ENCODE data around the gene BUD23. TPM values are rescaled to one million over a fixed set of nuclear protein-coding genes. Genes with fewer than 3 reads are reported as not detected.

Gene BUD23
- total and polyA plus RNA-seq, 2 experiments from 2014 or later = 62.1 to 117 TPM

- ATAC-seq (no peak), DNase-seq (ENCODE audit: low spot score) (no peak)
- H3K9me3 Mint-ChIP-seq = no peaks in the 10 kb centered on the region; the same call in 2 of the 3 replicates
- Histone ChIP-seq H3K27me3 (ENCODE audit: insufficient read depth) (no peaks in the 10 kb centered on the region), H3K9me2 (ENCODE audit: insufficient read depth) (no peaks in the 10 kb centered on the region), H2AFZ (no peak overlapping the region), H3K4me3 (no peak overlapping the region), H3K79me2 (replicated peaks; ENCODE audit: insufficient read depth) (peaks cover 40% of the 10 kb centered on the region), H3K4me2 (no peak overlapping the region), H3F3A (replicated peaks; ENCODE audit: low read depth) (no peaks in the 10 kb centered on the region), H3K4me1 (ENCODE audit: insufficient read depth) (no peaks in the 10 kb centered on the region), H3K27ac (ENCODE audit: low read depth) (no peak overlapping the region), H3K36me3 (ENCODE audit: insufficient read depth) (peaks cover 31% of the 10 kb centered on the region; the same call in 1 of the 2 replicates), H4K20me1 (replicated peaks; ENCODE audit: insufficient read depth) (peaks cover 27% of the 10 kb centered on the region)
- no peak for TF ChIP-seq CTCF (conservative IDR thresholded peaks at IDR 0.05; ENCODE audit: low read depth in 2 of 2)
- no peak for TF ChIP-seq NANOG (IDR thresholded peaks at IDR 0.05; ENCODE audit: borderline replicate concordance)
- H3K27ac Mint-ChIP-seq = no peak overlapping the region
- H3K4me1 Mint-ChIP-seq = no peaks in the 10 kb centered on the region
- H3K4me3 Mint-ChIP-seq = no peak overlapping the region
- peaks cover 4% of the 10 kb centered on the region for H3K27me3 Mint-ChIP-seq (ENCODE audit: insufficient read depth, low read depth, poor library complexity)
- peaks cover 73% of the 10 kb centered on the region for H3K36me3 Mint-ChIP-seq (ENCODE audit: low read depth)
These were observed 7.2 kb downstream of the BUD23 start for GRCh38 chr7:73690646-73691045.

GRCh38 chr7:73696372-73696771 is 13.0 kb downstream of the BUD23 start:
- no peak overlapping the region for H3K27ac ChIP-seq (ENCODE audit: low read depth)
- no peak overlapping the region for H2AFZ ChIP-seq
- H3K4me1 ChIP-seq (ENCODE audit: insufficient read depth) = no peaks in the 10 kb centered on the region
- no peaks in the 10 kb centered on the region for H3K79me2 ChIP-seq (replicated peaks; ENCODE audit: insufficient read depth)
- H3K4me1 Mint-ChIP-seq = no peaks in the 10 kb centered on the region
- ATAC-seq (no peak), DNase-seq (ENCODE audit: low spot score) (no peak)
- no peaks in the 10 kb centered on the region for H3K9me3 Mint-ChIP-seq
- no peak overlapping the region for H3K4me3 ChIP-seq
- H3K36me3 ChIP-seq (ENCODE audit: insufficient read depth) = peaks cover 25% of the 10 kb centered on the region
- H3K9me2 ChIP-seq (ENCODE audit: insufficient read depth) = no peaks in the 10 kb centered on the region
- no peak overlapping the region for H3K4me2 ChIP-seq
- H3K27me3 ChIP-seq (ENCODE audit: insufficient read depth) = no peaks in the 10 kb centered on the region
- H3K4me3 Mint-ChIP-seq = no peak overlapping the region
- H3K36me3 Mint-ChIP-seq (ENCODE audit: low read depth) = peaks cover 62% of the 10 kb centered on the region
- 0 out of 2 replicates have a peak, but pooled peaks cover 3% of the 10 kb centered on the region for H3F3A ChIP-seq (replicated peaks; ENCODE audit: low read depth)
- H3K27ac Mint-ChIP-seq = no peak overlapping the region
- H3K27me3 Mint-ChIP-seq (ENCODE audit: insufficient read depth, low read depth, poor library complexity) = peaks cover 13% of the 10 kb centered on the region
- H4K20me1 ChIP-seq (replicated peaks; ENCODE audit: insufficient read depth) = peaks cover 8% of the 10 kb centered on the region
- TF ChIP-seq REST (IDR thresholded peaks at IDR 0.05; ENCODE audit: unreplicated experiment) (no peak), ZNF462 (CRISPR knock-in tag; IDR thresholded peaks at IDR 0.05) (no peak), CTCF (conservative IDR thresholded peaks at IDR 0.05; ENCODE audit: low read depth in 2 of 2) (no peak), JUNB (IDR thresholded peaks at IDR 0.05; ENCODE audit: unreplicated experiment) (no peak), NANOG (IDR thresholded peaks at IDR 0.05; ENCODE audit: borderline replicate concordance) (no peak), ZNF114 (CRISPR knock-in tag; IDR thresholded peaks at IDR 0.05) (no peak), EZH2 (IDR thresholded peaks at IDR 0.05; ENCODE audit: low read depth, unreplicated experiment) (no peak)

Data from GM23338 (cell line).